Panc1 (cell line): ENCODE measurements around the gene ASMTL. TPM values are rescaled to one million over a fixed set of nuclear protein-coding genes. Genes with fewer than 3 reads are reported as not detected.

Experiments
- ATAC-seq: fragments of 200-7000 bp; cut with Tn5 transposase; 2 replicates; pipeline ENCODE4 v1.9.1; 2020; ENCODE audit warnings: mild to moderate bottlenecking, moderate library complexity
- BruUV-seq: library from RNA; stranded (reverse); fragments of 400-500 nt; replicated peaks from 2 replicates; lab custom pipeline; 2021; lab: Mats Ljungman, UMichigan
- CTCF ChIA-PET: fragments of 300-600 bp; sonication (Branson Sonifier 250); formaldehyde crosslinking; loops from one replicate; lab custom pipeline; 2022; ENCODE audit warnings: antibody characterized with exemption; lab: Charles Lee
- POLR2A ChIA-PET: fragments of 300-600 bp; sonication (Branson Sonifier 250); formaldehyde crosslinking; loops from one replicate; lab custom pipeline; 2022; ENCODE audit warnings: antibody characterized with exemption; lab: Charles Lee
- DNase-seq: peaks from one replicate; pipeline ENCODE4 v3.0.0-alpha.2; 2010; ENCODE audit warnings: low read depth, low spot score
- H3K27ac ChIP-seq: 2 replicates; pipeline ENCODE4 v1.5.1; 2011; ENCODE audit warnings: mild to moderate bottlenecking, low read length, inconsistent platforms
- H3K27me3 ChIP-seq: fragments of 200-500 bp; sonication (Bioruptor generic); 2 replicates; pipeline ENCODE4 v1.6.0; 2014; ENCODE audit warnings: low read length, inconsistent platforms; ENCODE audit not compliant: control insufficient read depth, insufficient read depth
- H3K36me3 ChIP-seq: fragments of 200-500 bp; sonication (Bioruptor generic); 2 replicates; pipeline ENCODE4 v1.5.1; 2014; ENCODE audit warnings: inconsistent platforms, mild to moderate bottlenecking, low read length, moderate library complexity; ENCODE audit not compliant: control insufficient read depth, insufficient read depth
- H3K4me1 ChIP-seq: 2 replicates; pipeline ENCODE4 v1.5.1; 2011; ENCODE audit warnings: inconsistent platforms, mild to moderate bottlenecking, low read length, moderate library complexity; ENCODE audit not compliant: control insufficient read depth, insufficient read depth
- H3K4me3 ChIP-seq, 2 experiments: 2 replicates each; pipeline ENCODE4 v1.5.1; 2011 to 2012; ENCODE audit warnings: low read depth in 2 of 2, low read length in 2 of 2, mild to moderate bottlenecking in 2 of 2, inconsistent platforms in 1 of 2, moderate library complexity in 1 of 2
- H3K9me3 ChIP-seq: fragments of 200-500 bp; sonication (Bioruptor generic); 2 replicates; pipeline ENCODE4 v1.5.1; 2014; ENCODE audit warnings: low read depth, mild to moderate bottlenecking, inconsistent platforms, low read length, moderate library complexity; ENCODE audit not compliant: control insufficient read depth, insufficient read depth
- POLR2AphosphoS5 ChIP-seq: IDR thresholded peaks from 2 replicates; pipeline ENCODE4 v1.6.1; 2012; ENCODE audit warnings: mild to moderate bottlenecking, low read depth, low read length, moderate library complexity
- SIN3A ChIP-seq: IDR thresholded peaks from 2 replicates; pipeline ENCODE4 v1.6.1; 2012; ENCODE audit warnings: low read depth, mild to moderate bottlenecking, low read length, moderate library complexity, borderline replicate concordance; ENCODE audit not compliant: insufficient read depth
- TCF7L2 ChIP-seq: IDR thresholded peaks from 2 replicates; pipeline ENCODE4 v1.6.1; 2011; ENCODE audit warnings: mild to moderate bottlenecking, low read depth, low read length, inconsistent platforms
- in situ Hi-C: cut with HindIII; loops from 2 replicates; pipeline ENCODE4 v1.10.0; 2016; ENCODE audit warnings: low sequenced_read_pairs, low pct_unique_long_range_greater_than_20kb
- intact Hi-C: fragments of 100-400 bp; cut with micrococcal nuclease; formaldehyde crosslinking; loops from one replicate; pipeline ENCODE4 v1.10.0; 2022; ENCODE audit not compliant: unreplicated experiment
- total RNA-seq: library from RNA; stranded (reverse); gene quantifications from one replicate; pipeline ENCODE4 v1.2.1, GENCODE V29; 2021; ENCODE audit not compliant: unreplicated experiment
- TF ChIP-seq, protein P1 (sequence below), 2 experiments: IDR thresholded peaks; 2 replicates each; pipeline ENCODE4 v1.6.1; 2011 to 2012; ENCODE audit warnings: low read depth in 2 of 2, control low read depth in 1 of 2, low read length in 1 of 2, mild to moderate bottlenecking in 1 of 2, moderate library complexity in 1 of 2; ENCODE audit not compliant: insufficient read depth in 1 of 2
- TF ChIP-seq, protein P2 (sequence below): fragments of 450-650 bp; IDR thresholded peaks from 2 replicates; pipeline ENCODE4 v1.5.1; 2017; ENCODE audit warnings: mild to moderate bottlenecking

ASMTL gene
- total RNA-seq, 1 experiment from 2014 or later: 16.5 TPM

DNA sequence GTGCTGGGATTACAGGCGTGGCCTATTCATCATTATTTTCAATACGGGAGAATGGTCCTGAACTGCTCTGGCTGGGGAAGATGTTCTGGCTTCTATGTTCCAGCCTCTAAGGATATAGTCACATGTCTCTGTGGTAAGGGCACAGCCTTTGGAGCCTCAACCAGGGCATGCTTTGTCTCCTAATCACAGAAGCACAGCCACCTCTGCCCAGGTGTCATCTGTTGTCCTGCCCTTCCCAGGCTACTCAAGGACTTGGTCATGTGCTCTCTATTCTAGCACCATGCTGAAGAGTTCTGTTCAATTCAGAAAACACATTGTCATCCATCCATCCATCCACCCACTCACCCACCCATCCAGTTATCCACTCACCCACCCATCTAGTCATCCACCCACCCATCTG is 29.5 kb downstream of the ASMTL start:
- no peaks in the 10 kb centered on the region for H3K27me3 ChIP-seq
- 0 out of 2 replicates have a peak, but pooled peaks have one; percentile 3 for ATAC-seq
- H3K4me3 ChIP-seq: no peak overlapping the region
- no TSS peak for BruUV-seq
- no peaks in the 10 kb centered on the region for H3K36me3 ChIP-seq
- no peaks in the 10 kb centered on the region for H3K9me3 ChIP-seq
- intact Hi-C loops: no loop called here
- no peaks in the 10 kb centered on the region for H3K4me1 ChIP-seq
- TF ChIP-seq, protein P1, sequence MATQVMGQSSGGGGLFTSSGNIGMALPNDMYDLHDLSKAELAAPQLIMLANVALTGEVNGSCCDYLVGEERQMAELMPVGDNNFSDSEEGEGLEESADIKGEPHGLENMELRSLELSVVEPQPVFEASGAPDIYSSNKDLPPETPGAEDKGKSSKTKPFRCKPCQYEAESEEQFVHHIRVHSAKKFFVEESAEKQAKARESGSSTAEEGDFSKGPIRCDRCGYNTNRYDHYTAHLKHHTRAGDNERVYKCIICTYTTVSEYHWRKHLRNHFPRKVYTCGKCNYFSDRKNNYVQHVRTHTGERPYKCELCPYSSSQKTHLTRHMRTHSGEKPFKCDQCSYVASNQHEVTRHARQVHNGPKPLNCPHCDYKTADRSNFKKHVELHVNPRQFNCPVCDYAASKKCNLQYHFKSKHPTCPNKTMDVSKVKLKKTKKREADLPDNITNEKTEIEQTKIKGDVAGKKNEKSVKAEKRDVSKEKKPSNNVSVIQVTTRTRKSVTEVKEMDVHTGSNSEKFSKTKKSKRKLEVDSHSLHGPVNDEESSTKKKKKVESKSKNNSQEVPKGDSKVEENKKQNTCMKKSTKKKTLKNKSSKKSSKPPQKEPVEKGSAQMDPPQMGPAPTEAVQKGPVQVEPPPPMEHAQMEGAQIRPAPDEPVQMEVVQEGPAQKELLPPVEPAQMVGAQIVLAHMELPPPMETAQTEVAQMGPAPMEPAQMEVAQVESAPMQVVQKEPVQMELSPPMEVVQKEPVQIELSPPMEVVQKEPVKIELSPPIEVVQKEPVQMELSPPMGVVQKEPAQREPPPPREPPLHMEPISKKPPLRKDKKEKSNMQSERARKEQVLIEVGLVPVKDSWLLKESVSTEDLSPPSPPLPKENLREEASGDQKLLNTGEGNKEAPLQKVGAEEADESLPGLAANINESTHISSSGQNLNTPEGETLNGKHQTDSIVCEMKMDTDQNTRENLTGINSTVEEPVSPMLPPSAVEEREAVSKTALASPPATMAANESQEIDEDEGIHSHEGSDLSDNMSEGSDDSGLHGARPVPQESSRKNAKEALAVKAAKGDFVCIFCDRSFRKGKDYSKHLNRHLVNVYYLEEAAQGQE (IDR thresholded peaks at IDR 0.05; ENCODE audit: insufficient read depth in 1 of 2, low read depth in 2 of 2, low read length in 1 of 2): no peak
- CTCF ChIA-PET: no interaction called here
- H3K27ac ChIP-seq: no peak overlapping the region
- in situ Hi-C loops: no loop called here
- DNase-seq: no peak
- POLR2A ChIA-PET: no interaction called here

DNA sequence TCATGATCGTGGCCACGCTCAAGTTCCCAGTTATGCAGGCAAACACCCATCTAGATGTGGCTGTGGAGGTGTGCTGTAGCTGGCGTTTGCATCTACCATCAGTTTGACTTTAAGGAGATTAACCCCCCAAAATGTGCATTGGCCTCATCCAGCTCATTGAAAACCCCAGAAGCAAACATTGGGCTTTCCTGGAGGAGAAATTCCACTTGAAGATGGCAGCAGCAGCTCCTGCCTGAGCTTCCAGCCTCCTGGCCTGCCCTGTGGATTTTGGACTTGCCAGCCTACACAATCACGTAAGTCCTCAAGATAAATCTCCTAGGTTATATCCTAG is 30.6 kb downstream of the ASMTL start:
- no TSS peak for BruUV-seq
- H3K27ac ChIP-seq: no peak overlapping the region
- no peak overlapping the region for H3K4me3 ChIP-seq
- no peaks in the 10 kb centered on the region for H3K36me3 ChIP-seq
- ATAC-seq (no peak), DNase-seq (no peak)
- in situ Hi-C loops (no loop called here), intact Hi-C loops (no loop called here)
- POLR2A ChIA-PET: no interaction called here
- no peaks in the 10 kb centered on the region for H3K4me1 ChIP-seq
- CTCF ChIA-PET: no interaction called here
- H3K27me3 ChIP-seq: no peaks in the 10 kb centered on the region
- no peak for TF ChIP-seq TCF7L2
- H3K9me3 ChIP-seq: no peaks in the 10 kb centered on the region

DNA sequence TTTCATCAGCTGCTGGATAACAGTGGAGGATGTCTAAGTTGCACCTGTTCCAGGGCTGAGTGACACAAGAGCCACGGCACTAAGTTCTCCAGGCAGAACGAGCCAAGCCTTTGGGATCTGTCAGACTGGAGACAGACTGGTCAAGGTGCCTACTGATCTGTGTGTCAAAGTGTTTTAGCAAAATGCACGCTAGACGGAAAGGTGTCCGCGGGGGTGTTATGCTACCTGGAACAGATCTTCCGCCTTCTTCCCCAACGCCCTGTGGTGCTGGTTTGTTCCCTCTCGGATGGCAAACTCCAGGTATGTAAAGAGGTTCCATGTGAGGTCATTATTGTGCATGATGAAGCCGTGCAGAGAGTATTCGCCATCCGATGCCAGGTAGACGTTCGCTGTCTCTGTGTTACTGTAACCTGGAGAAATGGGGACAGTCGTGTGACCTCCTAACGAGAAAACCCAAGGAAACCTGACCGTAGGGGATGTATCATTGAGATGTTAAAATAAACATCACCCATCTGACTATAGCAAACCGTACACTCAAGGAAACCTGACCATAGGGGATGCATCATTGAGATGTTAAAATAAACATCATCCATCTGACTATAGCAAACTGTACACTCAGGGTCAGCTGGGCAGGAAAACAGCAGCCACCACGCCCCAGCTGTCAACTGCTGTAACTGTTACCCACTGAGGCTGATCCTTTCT is 31.1 kb downstream of the ASMTL start:
- POLR2A ChIA-PET: no interaction called here
- H3K4me1 ChIP-seq: no peaks in the 10 kb centered on the region
- no peaks in the 10 kb centered on the region for H3K9me3 ChIP-seq
- in situ Hi-C loops (no loop called here), intact Hi-C loops (no loop called here)
- TF ChIP-seq TCF7L2: no peak
- TF ChIP-seq POLR2AphosphoS5: no peak
- TF ChIP-seq SIN3A: no peak
- TF ChIP-seq, protein P1 (IDR thresholded peaks at IDR 0.05; ENCODE audit: insufficient read depth in 1 of 2, low read depth in 2 of 2, low read length in 1 of 2): no peak
- TF ChIP-seq, protein P2, sequence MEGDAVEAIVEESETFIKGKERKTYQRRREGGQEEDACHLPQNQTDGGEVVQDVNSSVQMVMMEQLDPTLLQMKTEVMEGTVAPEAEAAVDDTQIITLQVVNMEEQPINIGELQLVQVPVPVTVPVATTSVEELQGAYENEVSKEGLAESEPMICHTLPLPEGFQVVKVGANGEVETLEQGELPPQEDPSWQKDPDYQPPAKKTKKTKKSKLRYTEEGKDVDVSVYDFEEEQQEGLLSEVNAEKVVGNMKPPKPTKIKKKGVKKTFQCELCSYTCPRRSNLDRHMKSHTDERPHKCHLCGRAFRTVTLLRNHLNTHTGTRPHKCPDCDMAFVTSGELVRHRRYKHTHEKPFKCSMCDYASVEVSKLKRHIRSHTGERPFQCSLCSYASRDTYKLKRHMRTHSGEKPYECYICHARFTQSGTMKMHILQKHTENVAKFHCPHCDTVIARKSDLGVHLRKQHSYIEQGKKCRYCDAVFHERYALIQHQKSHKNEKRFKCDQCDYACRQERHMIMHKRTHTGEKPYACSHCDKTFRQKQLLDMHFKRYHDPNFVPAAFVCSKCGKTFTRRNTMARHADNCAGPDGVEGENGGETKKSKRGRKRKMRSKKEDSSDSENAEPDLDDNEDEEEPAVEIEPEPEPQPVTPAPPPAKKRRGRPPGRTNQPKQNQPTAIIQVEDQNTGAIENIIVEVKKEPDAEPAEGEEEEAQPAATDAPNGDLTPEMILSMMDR: no peak
- H3K36me3 ChIP-seq: no peaks in the 10 kb centered on the region
- no TSS peak for BruUV-seq
- ATAC-seq: no peak; the same call in 1 of the 2 replicates
- H3K4me3 ChIP-seq: no peak overlapping the region
- CTCF ChIA-PET: no interaction called here
- H3K27ac ChIP-seq: no peak overlapping the region
- no peak for DNase-seq
- no peaks in the 10 kb centered on the region for H3K27me3 ChIP-seq
